Inflammatory macrophage treated with lipopolysaccharide for 4 hours (primary cell): ENCODE results near the gene AUTS2.
A peak's percentile ranks its signal among the peaks of the same experiment; 100 is the strongest.

Experiments
- DNase-seq: peaks from one replicate; pipeline ENCODE4 v3.0.0-alpha.2; 2020

The AUTS2 gene

DNA sequence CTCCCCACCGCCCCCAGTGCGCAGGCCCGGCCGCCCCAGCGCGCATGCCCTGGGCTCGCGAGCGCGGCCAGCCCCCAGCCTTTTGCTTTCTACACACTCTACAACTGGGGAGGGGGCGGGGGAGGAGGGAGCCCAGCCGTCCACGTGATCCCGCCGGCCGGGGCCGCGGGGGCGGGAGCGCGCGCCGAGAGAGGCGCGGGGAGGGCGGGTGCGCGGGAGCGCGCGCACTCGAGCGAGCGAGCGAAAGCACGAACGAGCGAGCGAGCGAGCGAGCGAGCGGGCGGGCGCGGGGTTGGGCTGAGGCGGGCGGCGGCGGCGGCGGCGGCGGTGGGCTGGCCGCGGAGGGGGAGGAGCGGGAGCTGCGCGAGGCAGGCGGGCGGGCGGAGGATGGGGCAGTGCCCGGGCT, at the start of gene AUTS2:
TSS of gene AUTS2 (plus strand) at position 395 of the 406 bp plus-strand sequence. CDS start 1,179 bp downstream, outside the sequence.
- peak; percentile 36 for DNase-seq

DNA sequence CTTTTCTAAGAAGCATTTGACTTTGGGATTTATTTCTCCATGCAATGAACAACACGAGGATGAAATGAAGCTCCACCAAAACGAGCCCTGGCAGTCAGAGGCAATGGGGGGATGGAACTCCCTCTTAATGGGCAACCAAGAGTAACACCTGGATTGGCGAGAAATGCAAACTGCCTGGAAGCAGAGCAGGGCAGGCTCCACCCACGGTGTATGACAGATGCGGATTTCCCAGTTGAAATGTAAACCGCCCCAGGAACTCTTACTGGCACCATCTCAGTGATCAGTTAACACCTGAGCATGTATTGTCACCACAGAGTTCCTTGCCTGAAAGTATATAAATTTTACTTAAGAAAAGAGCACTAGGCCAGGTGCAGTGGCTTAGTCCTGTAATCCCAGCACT, 47.3 kb upstream of the AUTS2 start:
- no peak for DNase-seq

DNA sequence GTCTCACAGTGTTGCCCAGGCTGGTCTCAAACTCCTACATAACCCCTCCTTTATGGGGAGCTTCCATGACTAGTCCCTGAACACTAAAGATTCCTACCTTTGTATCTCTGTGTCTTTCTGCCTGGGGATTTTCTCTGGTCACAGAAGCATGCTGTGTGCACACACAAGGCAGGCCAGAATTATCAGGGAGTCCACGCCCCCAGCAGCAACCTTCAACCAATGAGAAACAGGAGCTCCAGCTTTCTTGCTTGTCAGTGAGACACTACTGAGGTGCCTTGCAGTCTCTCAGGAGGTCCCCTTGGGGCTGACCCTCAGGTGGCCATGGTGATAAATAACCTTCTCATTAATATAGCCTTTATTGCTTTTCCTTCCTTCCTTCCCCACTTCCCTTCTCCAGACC, 45.1 kb upstream of the AUTS2 start:
- no peak for DNase-seq

DNA sequence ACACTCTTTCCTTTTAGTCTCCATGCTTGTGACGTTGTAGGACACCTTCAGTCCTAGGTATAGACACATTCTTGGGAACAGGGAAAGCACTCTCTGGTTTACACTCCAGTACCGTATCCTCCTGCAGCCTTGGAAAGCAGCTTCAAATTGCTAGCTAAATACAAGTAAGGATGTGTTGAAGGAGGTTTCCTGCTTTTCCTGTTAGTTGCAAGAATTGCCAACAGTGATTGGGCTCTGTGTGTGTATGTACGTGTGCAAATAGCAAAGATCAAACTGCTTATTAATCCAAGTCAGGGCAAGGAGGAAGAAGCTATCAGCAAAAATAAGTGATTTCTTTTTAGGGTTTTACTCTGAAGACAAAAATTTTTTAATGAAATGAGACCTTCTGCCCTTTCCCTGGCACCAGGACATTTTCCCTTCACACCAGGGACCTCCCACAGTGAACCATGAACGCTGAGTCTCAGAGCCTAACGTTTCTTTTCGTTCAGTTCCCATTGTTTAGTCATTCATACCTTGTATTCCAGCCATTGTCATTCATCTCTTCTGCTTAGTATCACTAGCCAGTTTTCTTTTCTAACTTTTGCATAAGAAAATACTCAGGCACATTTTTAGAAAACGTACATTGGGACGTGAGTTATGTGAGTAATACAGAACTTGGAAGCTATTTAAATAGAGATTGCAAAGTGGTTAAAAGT, 36.9 kb upstream of the AUTS2 start:
- no peak for DNase-seq

DNA sequence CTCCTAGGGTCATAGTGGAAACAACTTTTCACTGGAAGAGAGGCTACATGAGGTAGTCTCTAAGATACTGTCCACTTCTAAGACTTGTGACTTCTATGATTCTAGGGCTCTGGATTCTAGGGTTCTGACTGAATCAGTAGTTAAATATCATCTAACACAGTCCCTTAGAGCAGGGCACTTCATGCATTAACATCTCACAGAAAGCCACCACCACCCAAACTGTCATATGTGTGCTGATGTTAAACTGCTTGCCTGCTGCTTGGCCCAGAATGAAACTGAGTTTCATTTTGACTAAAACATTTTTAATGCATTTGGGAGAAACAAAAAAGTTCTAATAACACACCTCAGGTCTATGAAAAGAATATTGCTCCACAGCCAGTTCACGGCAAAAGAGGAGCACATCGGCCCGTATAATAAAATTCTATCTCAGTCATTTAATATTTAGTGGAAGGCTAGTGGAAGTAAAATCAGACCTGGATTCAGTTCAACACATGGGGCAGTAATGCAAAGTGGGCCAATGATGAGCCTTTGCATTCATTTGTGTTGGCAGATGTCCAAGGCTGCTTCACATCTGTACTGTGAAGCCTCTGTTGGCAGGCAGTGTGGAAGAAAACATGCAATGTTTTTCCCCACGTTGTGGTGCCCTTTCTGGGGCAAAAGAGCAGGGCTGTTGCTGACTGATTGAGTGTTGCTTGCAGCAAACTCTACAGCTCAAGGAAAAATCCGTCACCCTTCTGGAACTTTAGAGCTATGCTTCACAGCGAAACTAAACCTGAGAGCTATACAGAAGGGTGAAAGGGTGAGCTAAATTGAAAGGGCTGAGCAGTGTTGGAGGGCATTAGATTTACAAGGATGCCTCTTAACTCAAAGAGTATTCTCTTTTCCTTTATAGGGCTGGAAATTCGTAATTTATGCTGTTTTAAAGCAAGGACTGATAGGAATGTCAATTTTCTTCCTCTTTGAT, 33.5 kb upstream of the AUTS2 start:
- DNase-seq: no peak

DNA sequence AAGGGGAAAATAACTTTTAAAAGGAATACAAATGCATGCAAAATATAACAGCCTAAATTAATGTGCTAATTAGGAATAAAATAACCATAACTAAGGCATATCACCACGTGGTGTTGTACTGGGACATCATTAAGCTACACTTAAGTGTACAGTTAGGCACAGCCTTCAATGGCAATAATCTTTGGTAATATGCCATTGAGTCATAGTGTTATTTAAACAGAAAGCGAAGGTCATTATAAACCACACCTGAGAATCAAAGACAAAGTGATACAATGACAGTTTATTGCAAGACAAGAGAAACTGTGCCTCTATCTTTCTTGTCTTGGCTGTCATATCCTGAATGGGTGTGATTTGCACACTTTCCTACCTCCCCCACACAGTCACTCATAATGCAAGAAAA, 30.5 kb upstream of the AUTS2 start:
- no peak for DNase-seq

DNA sequence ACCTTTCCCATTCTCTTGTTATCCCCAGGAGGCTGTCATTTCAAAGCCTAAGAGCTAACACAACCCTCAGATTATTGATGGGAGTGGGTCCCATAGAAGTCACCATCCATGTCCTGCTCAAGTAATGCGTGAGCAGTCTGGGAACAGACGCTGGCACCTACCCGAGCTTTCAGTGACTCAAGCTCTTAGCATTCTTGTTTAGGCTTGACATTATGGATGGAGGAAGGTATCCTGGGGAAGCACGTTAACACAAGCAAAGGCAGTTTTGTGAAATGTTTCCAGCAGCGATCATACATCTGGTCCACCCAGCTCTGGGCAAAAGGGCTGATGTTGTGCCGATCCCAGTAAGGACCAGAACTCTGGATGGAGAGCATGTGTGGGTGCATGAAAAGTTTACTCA, 30.0 kb upstream of the AUTS2 start:
- no peak for DNase-seq

DNA sequence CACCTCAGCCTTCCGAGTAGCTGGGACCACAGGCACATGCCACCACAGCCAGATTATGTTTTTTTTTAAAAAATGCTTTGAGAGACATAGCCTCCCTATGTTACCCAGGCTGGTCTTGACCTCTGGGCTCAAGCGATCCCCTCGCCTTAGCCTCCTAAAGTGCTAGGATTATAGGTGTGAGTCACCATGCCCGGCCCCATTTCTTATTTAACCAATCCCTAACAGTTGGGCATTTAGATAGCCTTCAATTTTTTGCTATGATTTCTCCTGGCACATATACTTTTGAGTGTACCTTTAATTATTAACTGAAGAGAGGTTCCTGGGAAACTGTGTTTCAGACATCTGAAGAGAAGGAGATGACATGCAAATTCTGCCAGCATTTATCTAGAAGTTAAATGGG, 22.6 kb upstream of the AUTS2 start:
- DNase-seq: no peak

DNA sequence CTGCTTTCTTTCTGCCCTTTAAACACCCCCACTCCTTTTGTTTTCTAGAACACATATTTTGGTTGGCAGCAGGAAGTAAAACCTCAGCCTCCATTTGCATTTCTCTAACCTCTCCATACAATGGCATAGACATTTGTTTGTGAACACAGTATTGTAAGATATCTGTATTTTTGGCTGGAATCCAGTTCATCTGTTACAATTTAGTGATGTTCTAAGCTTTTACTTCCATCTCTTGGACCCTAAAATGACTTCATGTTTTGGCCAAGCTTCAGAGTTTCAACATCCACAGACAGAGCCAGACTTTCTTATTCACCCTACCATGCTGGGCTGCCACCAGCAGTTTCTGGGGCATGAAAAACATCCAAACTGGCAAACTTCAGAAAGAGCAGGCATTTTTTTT, 21.1 kb upstream of the AUTS2 start:
- no peak for DNase-seq

DNA sequence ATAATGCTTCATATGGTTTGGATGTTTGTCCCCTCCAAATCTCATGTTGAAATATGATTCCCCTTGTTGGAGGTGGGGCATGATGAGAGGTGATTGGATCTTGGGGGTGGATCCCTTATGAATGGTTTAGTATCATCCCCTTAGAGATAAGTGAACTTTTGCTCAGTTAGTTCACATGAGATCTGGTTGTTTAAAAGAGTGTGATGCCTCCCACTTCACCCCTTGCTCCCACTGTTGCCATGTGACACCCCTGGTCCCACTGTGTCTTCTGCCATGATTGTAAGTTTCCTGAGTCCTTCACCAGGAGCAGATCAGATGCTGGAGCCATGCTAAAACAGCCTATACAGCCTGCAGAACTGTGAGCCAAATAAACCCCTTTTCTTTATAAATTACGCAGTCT, 13.1 kb upstream of the AUTS2 start:
- no peak for DNase-seq

DNA sequence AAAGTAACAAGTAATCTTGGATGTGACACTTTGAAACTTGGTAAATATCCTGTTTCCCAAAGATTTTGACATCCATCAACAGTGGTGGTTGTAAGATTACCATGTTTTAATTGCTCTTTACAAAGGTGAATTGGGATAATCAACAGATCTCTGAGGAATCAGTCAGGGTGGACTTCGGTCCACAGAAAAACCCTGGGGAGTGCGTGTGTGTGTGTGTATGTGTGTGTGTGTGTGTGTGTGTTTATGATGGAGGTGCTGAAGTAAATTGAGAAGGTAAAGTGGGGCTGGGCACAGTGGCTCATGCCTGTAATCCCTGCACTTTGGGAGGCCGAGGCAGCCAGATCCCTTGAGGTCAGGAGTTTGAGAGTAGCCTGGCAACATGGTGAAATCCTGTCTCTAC, 12.0 kb upstream of the AUTS2 start:
- no peak for DNase-seq

DNA sequence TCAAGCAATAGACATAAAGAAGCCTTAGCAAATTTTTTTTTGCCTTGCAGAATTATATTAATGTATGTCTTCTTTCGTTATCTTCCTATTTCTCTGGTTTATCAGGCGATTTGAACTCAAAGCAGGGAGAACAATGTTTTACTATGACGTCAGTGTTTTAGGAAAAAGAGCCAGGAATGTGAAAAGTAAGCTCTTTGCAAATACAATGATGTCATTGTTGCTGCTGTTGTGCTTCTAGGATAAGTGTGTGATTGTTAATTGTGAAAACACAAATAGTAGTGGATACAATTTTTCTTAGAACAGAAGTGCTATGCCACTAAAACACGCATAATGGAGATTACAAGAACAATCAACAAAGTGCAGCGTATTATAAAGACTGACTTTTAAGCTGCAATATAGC, 9.5 kb upstream of the AUTS2 start:
- DNase-seq: no peak

DNA sequence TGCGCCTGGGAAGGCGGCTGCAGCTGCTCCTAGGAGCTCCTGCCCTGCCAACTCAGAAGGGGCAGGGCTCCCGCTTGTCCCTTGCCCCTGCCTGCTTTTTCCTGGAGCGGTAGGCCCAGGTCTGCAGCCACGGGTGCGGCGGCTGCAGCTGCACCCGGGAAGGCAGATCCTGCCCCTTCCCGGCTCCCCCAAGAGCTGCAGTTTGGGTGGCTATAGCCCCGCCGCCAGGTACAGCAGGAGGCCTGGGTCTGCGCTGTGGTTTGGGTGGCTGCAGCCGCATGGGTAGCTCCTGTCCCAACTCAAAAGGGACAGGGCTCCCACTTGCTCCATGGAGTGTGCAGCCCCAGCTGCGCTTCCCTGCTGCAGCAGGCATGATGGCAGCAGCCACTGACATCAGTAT, 6.5 kb upstream of the AUTS2 start:
- no peak for DNase-seq

DNA sequence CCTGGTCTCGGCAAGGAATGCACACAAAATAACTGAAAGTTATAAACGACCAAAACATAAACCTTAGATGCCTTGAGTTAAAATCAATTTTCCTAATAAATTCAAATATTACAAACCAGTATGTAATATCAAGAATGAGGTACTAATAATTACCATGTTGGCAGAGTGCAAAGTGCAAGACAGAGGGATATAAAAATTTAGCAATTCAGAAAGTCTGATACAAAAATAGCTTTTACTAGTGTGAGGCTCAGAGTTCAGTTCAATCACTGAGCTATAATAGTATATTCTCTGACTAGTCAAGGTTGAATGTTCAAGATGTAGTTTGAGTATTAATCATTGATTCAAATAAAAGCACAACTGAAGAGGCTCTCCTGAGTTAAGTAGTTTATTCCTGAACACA, 4.8 kb upstream of the AUTS2 start:
- DNase-seq: no peak

DNA sequence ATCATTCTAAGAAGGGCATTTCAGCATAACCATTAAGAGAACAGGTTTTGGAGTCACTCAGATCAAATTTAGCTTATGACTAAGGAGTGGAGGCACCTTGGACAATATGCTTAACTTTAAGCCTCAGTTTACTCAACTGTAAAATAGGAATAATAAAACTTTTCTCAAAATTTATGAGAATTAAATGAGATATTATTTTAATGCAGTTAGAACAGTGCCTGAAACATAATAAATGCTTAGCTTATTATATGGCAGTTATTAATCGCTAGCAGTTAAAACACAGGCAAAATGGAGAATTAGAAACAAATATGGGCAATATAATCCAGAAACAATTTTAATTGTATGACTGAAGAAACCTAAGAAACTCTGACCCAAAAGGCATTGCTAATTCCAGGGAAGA, 2.9 kb upstream of the AUTS2 start:
- no peak for DNase-seq

DNA sequence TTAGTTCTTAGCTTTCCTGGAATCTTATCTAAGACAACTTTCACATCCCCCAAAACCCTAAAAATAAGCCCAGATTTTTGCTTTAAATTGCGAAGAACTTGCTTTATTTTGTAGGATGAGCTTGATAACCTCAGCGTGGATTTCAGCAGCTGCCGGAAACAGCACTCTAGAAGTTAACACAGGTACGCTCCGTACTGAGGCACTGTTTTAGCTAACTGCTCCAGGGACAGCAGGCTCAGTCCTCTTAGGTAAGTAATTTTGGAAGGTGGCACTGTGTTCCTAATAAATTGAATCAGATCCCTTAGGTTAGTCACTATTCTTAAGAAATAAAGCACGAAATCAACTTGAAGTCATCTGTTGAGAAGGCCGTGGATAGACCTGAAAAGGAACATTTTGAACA, 2.2 kb upstream of the AUTS2 start:
- DNase-seq: no peak

DNA sequence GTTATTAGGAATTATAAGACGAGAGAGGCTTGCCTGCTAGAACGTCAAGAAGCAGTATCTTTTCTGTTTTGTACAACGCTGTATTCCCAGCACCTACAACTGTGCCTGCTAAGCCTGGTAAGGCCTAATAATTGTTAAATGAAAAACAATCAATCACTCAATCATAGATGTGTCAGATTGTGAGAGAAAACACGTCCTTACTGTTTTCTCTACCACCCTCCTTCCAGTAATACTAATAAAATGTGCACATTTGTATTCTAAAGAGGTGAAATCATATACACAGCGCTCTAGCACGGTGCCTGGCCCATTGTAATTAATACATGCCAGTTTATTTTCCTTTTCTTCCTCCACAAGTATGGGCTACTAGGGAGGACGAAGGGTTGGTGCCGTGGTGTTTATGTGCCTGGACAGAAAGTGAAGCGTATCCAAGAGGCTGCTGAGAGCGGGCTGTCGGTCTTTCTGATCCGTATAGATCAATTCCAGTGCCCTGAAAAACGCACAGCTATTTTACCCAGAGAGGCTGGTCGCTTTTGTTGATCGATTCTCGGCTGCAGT, 1.5 kb upstream of the AUTS2 start:
- no peak for DNase-seq

DNA sequence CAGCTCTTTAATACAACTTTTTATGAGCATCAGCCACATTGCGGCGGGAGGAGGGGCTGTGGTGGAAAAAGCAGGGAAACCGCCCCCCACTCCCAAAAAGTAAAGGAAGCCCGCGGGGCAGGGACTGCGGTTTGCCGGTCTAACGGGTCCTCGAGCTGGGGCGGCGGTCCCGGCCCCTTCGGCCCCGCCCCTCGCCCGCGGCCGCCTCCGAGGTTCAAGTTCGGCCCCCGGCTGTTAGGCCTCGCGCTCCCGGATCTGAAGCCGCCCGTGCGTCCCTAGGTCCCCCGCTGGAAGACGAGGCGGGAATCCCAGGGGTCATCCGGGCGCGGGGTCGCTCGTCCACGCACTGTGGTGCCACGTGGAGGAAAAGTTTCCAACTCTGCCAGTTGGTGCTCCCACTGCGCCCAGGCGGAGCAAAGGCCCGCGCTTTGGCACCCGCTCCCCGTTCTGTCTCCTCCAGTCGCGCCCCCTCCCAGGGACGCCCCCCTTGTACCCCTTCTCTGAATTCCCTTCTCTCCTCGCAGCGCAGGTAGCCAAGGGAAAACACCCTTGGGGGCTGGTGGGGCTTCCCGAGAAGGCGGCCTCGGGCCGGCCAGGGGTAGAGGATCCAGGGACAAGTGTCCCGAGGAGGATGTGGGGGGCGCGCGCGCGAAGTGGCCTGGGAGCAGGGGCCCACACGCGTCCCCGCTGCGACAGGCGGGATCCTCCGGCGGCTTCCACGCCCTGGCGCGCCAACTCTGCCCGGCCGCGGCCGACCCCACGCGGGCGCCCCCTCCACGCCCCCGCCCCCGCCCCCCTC, 798 bp upstream of the AUTS2 start:
- DNase-seq: no peak

DNA sequence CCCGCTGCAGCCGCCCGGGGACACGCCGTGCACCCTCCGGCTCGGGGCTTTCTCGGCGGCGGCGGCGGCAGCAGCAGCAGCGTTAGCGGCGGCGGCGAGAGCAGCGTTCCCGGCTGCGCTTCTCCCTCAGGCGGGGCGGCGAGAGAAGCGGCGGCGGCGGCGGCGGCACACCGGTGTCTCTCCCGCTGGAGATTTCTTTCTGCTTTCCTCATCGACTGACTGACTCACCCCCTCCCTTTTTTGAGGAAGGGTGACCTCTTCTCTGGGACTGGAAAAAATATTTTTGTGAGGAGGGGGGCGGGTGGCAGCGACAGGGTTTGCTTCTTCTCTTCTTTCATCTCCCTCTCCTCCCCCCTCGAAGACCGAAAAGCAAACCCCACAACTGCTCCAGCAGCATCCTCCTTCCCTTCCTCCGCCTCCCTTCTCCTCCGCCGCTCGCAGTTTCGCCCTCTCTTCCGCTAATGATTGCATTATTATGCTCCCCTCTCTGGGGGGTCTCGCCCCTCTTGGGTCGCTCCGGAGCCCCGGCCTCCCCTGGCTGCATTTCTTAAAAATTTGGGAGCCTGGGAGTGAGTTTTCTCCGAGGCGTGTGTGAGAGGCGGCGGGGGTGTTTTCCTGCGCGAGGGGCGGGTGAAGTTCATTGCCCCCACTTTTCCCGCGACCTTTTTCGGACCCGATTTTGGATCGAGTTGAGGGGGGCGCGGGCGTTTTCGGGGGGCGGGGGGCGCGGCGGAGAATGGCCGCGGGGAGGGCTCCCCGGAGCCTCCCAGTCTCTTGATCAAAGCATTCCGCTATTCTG, 411 bp downstream of the AUTS2 start:
- peak; percentile 19 for DNase-seq

DNA sequence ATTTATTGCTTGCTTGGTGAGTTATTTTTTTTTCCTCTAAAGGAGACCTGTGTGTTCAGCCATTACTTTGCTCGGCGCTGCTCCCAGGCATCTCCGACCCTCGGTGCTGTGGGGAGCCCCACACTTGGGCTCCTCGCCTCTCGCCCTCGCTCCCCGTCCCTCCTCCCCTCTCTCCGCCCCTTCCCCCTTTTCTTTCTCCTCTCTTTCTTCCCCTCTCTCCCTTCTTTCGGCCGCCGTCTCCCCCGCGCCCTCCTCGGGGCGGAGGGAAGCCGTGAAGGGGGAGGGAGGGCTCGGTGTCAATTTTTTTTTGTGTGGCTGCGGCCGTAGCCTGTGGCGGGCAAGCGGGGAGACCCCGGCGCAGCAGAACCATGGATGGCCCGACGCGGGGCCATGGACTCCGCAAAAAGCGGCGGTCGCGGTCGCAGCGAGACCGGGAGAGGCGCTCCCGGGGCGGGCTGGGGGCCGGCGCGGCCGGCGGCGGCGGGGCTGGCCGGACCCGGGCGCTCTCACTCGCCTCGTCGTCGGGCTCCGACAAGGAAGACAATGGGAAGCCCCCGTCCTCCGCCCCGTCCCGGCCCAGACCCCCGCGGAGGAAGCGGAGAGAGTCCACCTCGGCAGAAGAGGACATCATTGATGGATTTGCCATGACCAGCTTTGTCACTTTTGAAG, 1.1 kb downstream of the AUTS2 start:
- no peak for DNase-seq

DNA sequence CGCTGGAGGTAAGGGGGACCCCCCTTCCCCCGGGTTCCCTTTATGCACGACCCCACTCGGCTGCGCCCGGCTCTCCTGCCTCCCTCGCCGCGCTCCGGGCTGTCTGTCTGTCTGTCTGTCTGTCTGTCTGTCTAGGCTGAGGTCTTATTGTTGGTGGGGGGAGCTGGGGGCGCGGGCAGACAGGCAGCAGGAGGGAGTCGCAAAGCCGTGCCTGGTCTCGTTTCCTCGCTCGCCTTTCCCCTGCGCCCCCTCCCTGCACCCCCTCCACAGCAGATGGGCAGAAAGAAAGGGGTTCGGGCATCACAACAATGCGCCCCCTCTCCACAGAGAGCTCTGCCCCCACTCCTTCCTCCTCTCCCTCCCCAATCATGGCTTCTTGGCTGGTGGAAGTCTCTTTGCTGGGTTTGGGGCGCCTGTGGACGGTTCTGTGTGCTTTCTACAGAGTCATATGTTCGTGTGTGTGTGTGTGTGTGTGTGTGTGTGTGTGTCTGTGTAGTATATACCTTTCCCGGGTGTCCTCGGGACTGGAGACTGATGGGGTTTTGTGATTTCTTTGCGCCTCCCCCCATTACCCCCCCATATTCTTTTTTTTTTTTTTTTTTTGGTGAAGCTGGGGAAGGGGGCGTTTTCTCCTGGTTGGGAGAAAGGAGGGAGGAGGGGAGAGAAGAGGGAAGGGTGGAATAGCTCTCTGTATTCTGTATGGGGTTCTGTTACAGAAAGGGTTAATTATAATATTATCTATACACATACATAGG, 1.9 kb downstream of the AUTS2 start:
- no peak for DNase-seq
